ENCODE results near the gene APPL2.
"Not testable (repeated sequence)": the region's sequence is repeated elsewhere in the genome, so short reads cannot be mapped to it uniquely, and the experiment has no call there.

APPL2 gene

GRCh38 chr12:105257321-105257728, 21.4 kb upstream of the APPL2 start:
- no peaks in the 10 kb centered on the region for H3K36me3 ChIP-seq (ENCODE audit: insufficient read depth, low read length)
- H3K9me3 ChIP-seq (ENCODE audit: low read length) = no peaks in the 10 kb centered on the region
- no peak overlapping the region for H3K27ac ChIP-seq (ENCODE audit: low read depth, low read length, poor library complexity, severe bottlenecking)
- no peaks in the 10 kb centered on the region for H3F3A ChIP-seq (ENCODE audit: insufficient read depth, low read length)
- no peaks in the 10 kb centered on the region for H3K27me3 ChIP-seq (ENCODE audit: insufficient read depth, low read length)
- no peak overlapping the region for H2AFZ ChIP-seq (ENCODE audit: low read length)
- no peaks in the 10 kb centered on the region for H3K4me1 ChIP-seq (ENCODE audit: insufficient read depth, low read length, severe bottlenecking)
- TF ChIP-seq CTCF (IDR thresholded peaks at IDR 0.05; ENCODE audit: low read length) = no peak
- no peak for TF ChIP-seq EZH2 (IDR thresholded peaks at IDR 0.05; ENCODE audit: borderline replicate concordance, low read length)
- no peaks in the 10 kb centered on the region for H3K79me2 ChIP-seq (ENCODE audit: insufficient read depth, low read length)
- no peak overlapping the region for H3K9ac ChIP-seq (ENCODE audit: low read length)
- no peak overlapping the region for H3K4me2 ChIP-seq (ENCODE audit: low read length)
- H4K20me1 ChIP-seq (ENCODE audit: insufficient read depth, low read length) = no peaks in the 10 kb centered on the region
- H3K9me2 ChIP-seq (ENCODE audit: low read depth, low read length) = no peaks in the 10 kb centered on the region
- H3K4me3 ChIP-seq (ENCODE audit: low read depth, low read length, poor library complexity, severe bottlenecking) = no peak overlapping the region

GRCh38 chr12:105256921-105257320, 20.9 kb upstream of the APPL2 start:
- no peak overlapping the region for H3K4me3 ChIP-seq (ENCODE audit: low read depth, low read length, poor library complexity, severe bottlenecking)
- no peaks in the 10 kb centered on the region for H3K4me1 ChIP-seq (ENCODE audit: insufficient read depth, low read length, severe bottlenecking)

GRCh38 chr12:105256431-105256830, 20.5 kb upstream of the APPL2 start:
- H3K4me1 ChIP-seq (ENCODE audit: insufficient read depth, low read length, severe bottlenecking); H4K20me1 ChIP-seq (ENCODE audit: insufficient read depth, low read length); H3K9me3 ChIP-seq (ENCODE audit: low read length); H3K36me3 ChIP-seq (ENCODE audit: insufficient read depth, low read length); H3K27me3 ChIP-seq (ENCODE audit: insufficient read depth, low read length); H3K27ac ChIP-seq (ENCODE audit: low read depth, low read length, poor library complexity, severe bottlenecking); H3K79me2 ChIP-seq (ENCODE audit: insufficient read depth, low read length); H3F3A ChIP-seq (ENCODE audit: insufficient read depth, low read length); H3K4me2 ChIP-seq (ENCODE audit: low read length); H3K4me3 ChIP-seq (ENCODE audit: low read depth, low read length, poor library complexity, severe bottlenecking); H2AFZ ChIP-seq (ENCODE audit: low read length); H3K9ac ChIP-seq (ENCODE audit: low read length); H3K9me2 ChIP-seq (ENCODE audit: low read depth, low read length): not testable (repeated sequence)

More at GRCh38 chr12:105256921-105257320, 20.9 kb upstream of the APPL2 start:
- Histone ChIP-seq H3K27ac (ENCODE audit: low read depth, low read length, poor library complexity, severe bottlenecking) (no peak overlapping the region), H3F3A (ENCODE audit: insufficient read depth, low read length) (no peaks in the 10 kb centered on the region), H3K27me3 (ENCODE audit: insufficient read depth, low read length) (no peaks in the 10 kb centered on the region), H4K20me1 (ENCODE audit: insufficient read depth, low read length) (no peaks in the 10 kb centered on the region), H3K4me2 (ENCODE audit: low read length) (no peak overlapping the region), H3K79me2 (ENCODE audit: insufficient read depth, low read length) (no peaks in the 10 kb centered on the region), H3K9ac (ENCODE audit: low read length) (no peak overlapping the region), H2AFZ (ENCODE audit: low read length) (no peak overlapping the region), H3K36me3 (ENCODE audit: insufficient read depth, low read length) (no peaks in the 10 kb centered on the region), H3K9me3 (ENCODE audit: low read length) (no peaks in the 10 kb centered on the region), H3K9me2 (ENCODE audit: low read depth, low read length) (no peaks in the 10 kb centered on the region)
- TF ChIP-seq CTCF (IDR thresholded peaks at IDR 0.05; ENCODE audit: low read length) (no peak), EZH2 (IDR thresholded peaks at IDR 0.05; ENCODE audit: borderline replicate concordance, low read length) (no peak)

- Histone ChIP-seq H3K9ac (ENCODE audit: low read length) (no peak overlapping the region), H2AFZ (ENCODE audit: low read length) (no peak overlapping the region), H3K4me2 (ENCODE audit: low read length) (no peak overlapping the region), H4K20me1 (ENCODE audit: insufficient read depth, low read length) (no peaks in the 10 kb centered on the region), H3K9me3 (ENCODE audit: low read length) (no peaks in the 10 kb centered on the region), H3K9me2 (ENCODE audit: low read depth, low read length) (no peaks in the 10 kb centered on the region), H3K27me3 (ENCODE audit: insufficient read depth, low read length) (no peaks in the 10 kb centered on the region), H3K4me3 (ENCODE audit: low read depth, low read length, poor library complexity, severe bottlenecking) (no peak overlapping the region), H3K79me2 (ENCODE audit: insufficient read depth, low read length) (no peaks in the 10 kb centered on the region), H3K36me3 (ENCODE audit: insufficient read depth, low read length) (no peaks in the 10 kb centered on the region), H3F3A (ENCODE audit: insufficient read depth, low read length) (no peaks in the 10 kb centered on the region), H3K4me1 (ENCODE audit: insufficient read depth, low read length, severe bottlenecking) (no peaks in the 10 kb centered on the region), H3K27ac (ENCODE audit: low read depth, low read length, poor library complexity, severe bottlenecking) (no peak overlapping the region)
- TF ChIP-seq CTCF (IDR thresholded peaks at IDR 0.05; ENCODE audit: low read length) (no peak), EZH2 (IDR thresholded peaks at IDR 0.05; ENCODE audit: borderline replicate concordance, low read length) (no peak)
These were observed 20.0 kb upstream of the APPL2 start for GRCh38 chr12:105256011-105256410.

Data from OCI-LY1 (cell line).